GM12878 (cell line): ENCODE results near the gene OR2C1. TPM values are rescaled to one million over a fixed set of nuclear protein-coding genes. Genes with fewer than 3 reads are reported as not detected.

Experiments
- ATAC-seq: fragments of 200-7000 bp; cut with Tn5 transposase; 3 replicates; pipeline ENCODE4 v1.9.1; 2020; ENCODE audit warnings: mild to moderate bottlenecking, moderate library complexity
- BruUV-seq: library from RNA; stranded (reverse); fragments of 400-500 nt; replicated peaks from 2 replicates; lab custom pipeline; 2021; lab: Mats Ljungman, UMichigan
- CTCF ChIA-PET: fragments of 300-600 bp; sonication (Branson Sonifier 250); formaldehyde crosslinking; extraction: SDS; loops from one replicate; lab custom pipeline; 2021; ENCODE audit warnings: inconsistent platforms; lab: Yijun Ruan, JAX
- POLR2A ChIA-PET: fragments of 350-600 bp; formaldehyde crosslinking; extraction: SDS; loops from one replicate; lab custom pipeline; 2021; ENCODE audit warnings: inconsistent platforms; lab: Charles Lee
- RAD21 ChIA-PET: fragments of 300-600 bp; sonication (Branson Sonifier 250); formaldehyde crosslinking; loops from one replicate; lab custom pipeline; 2023; ENCODE audit warnings: antibody characterized with exemption; ENCODE audit not compliant: unreplicated experiment; lab: Charles Lee
- SMC1A ChIA-PET: fragments of 300-600 bp; sonication (Branson Sonifier 250); formaldehyde crosslinking; loops from one replicate; lab custom pipeline; 2023; ENCODE audit not compliant: unreplicated experiment, uncharacterized antibody; lab: Charles Lee
- DNase-seq: peaks from one replicate; pipeline ENCODE4 v3.0.0-alpha.2; 2011; ENCODE audit warnings: low read depth, low spot score
- FAIRE-seq: peaks from 3 replicates; lab custom pipeline; 2011; peaks lifted over from hg19 to GRCh38; lab: Jason Lieb, UNC
- H2AFZ ChIP-seq: 2 replicates; pipeline ENCODE4 v1.6.0; 2011; ENCODE audit warnings: low read depth, low read length, control low read depth; ENCODE audit not compliant: control insufficient read depth
- H3K27ac ChIP-seq: 2 replicates; pipeline ENCODE4 v1.5.1; 2011; ENCODE audit warnings: control low read depth; ENCODE audit not compliant: control insufficient read depth, insufficient read depth
- H3K27me3 ChIP-seq, 2 experiments: replicated peaks in 1 of 2; 2 replicates each; pipeline versions ENCODE4 v1.6.0 to v1.6.1; 2011; ENCODE audit warnings: low read length in 1 of 2; ENCODE audit not compliant: control insufficient read depth in 2 of 2, insufficient read depth in 2 of 2
- H3K36me3 ChIP-seq, 2 experiments: 2 replicates each; pipeline ENCODE4 v1.5.1; 2011; ENCODE audit warnings: low read length in 1 of 2; ENCODE audit not compliant: control insufficient read depth in 2 of 2, insufficient read depth in 2 of 2
- H3K4me1 ChIP-seq: 2 replicates; pipeline ENCODE4 v1.6.1; 2011; ENCODE audit warnings: mild to moderate bottlenecking, low read length, moderate library complexity, mixed read lengths; ENCODE audit not compliant: control insufficient read depth, insufficient read depth
- H3K4me2 ChIP-seq: 2 replicates; pipeline ENCODE4 v1.6.0; 2011; ENCODE audit warnings: control low read depth; ENCODE audit not compliant: control insufficient read depth, insufficient read depth
- H3K4me3 ChIP-seq: fragments of 200-600 bp; sonication (generic); 2 replicates; pipeline ENCODE4 v1.5.1; 2016
- H3K79me2 ChIP-seq: 2 replicates; pipeline ENCODE4 v1.6.0; 2011; ENCODE audit warnings: low read length; ENCODE audit not compliant: control insufficient read depth, insufficient read depth
- H3K9ac ChIP-seq: 2 replicates; pipeline ENCODE4 v1.8.0; 2011; ENCODE audit warnings: low read length, control low read depth, mixed read lengths; ENCODE audit not compliant: control insufficient read depth, insufficient read depth
- H3K9me3 ChIP-seq: replicated peaks from 3 replicates; pipeline ENCODE4 v1.5.1; 2011; ENCODE audit warnings: mild to moderate bottlenecking, low read length; ENCODE audit not compliant: control insufficient read depth, insufficient read depth
- H4K20me1 ChIP-seq: 2 replicates; pipeline ENCODE4 v1.6.0; 2011; ENCODE audit not compliant: control insufficient read depth, insufficient read depth
- ATF7 ChIP-seq: fragments of 450-650 bp; IDR thresholded peaks from 2 replicates; pipeline ENCODE4 v1.6.1; 2016; ENCODE audit warnings: low read depth, mild to moderate bottlenecking
- CBX5 ChIP-seq: sonication (generic); IDR thresholded peaks from 2 replicates; pipeline ENCODE4 v1.6.1; 2016; ENCODE audit warnings: low read depth, moderate library complexity, mild to moderate bottlenecking, inconsistent platforms
- NR2F1 ChIP-seq: fragments of 450-650 bp; conservative IDR thresholded peaks from 2 replicates; pipeline ENCODE4 v1.6.1; 2017; ENCODE audit warnings: mild to moderate bottlenecking
- PAX5 ChIP-seq: IDR thresholded peaks from 2 replicates; pipeline ENCODE4 v1.6.1; 2011; ENCODE audit warnings: low read depth, low read length, borderline replicate concordance
- POLR2AphosphoS5 ChIP-seq: IDR thresholded peaks from 2 replicates; pipeline ENCODE4 v1.6.1; 2011; ENCODE audit warnings: mild to moderate bottlenecking, low read length, inconsistent platforms
- RBBP5 ChIP-seq: fragments of 200-600 bp; sonication (generic); conservative IDR thresholded peaks from 2 replicates; pipeline ENCODE4 v1.6.1; 2016
- RUNX3 ChIP-seq: IDR thresholded peaks from 2 replicates; pipeline ENCODE4 v1.6.1; 2012; ENCODE audit warnings: low read length, inconsistent platforms
- SMAD1 ChIP-seq: fragments of 450-650 bp; IDR thresholded peaks from 2 replicates; pipeline ENCODE4 v1.6.1; 2018; ENCODE audit warnings: mild to moderate bottlenecking, low read depth; ENCODE audit not compliant: partially characterized antibody
- SMARCA5 ChIP-seq: fragments of 450-650 bp; IDR thresholded peaks from 2 replicates; pipeline ENCODE4 v1.6.1; 2017; ENCODE audit warnings: mild to moderate bottlenecking
- SPI1 ChIP-seq: IDR thresholded peaks from 2 replicates; pipeline ENCODE4 v1.6.1; 2011; ENCODE audit warnings: low read depth, mild to moderate bottlenecking, low read length, moderate library complexity, borderline replicate concordance; ENCODE audit not compliant: insufficient read depth
- STAT1 ChIP-seq: fragments of 450-650 bp; conservative IDR thresholded peaks from 2 replicates; pipeline ENCODE4 v1.6.1; 2014; ENCODE audit warnings: antibody characterized with exemption, mild to moderate bottlenecking
- TAF1 ChIP-seq: IDR thresholded peaks from 2 replicates; pipeline ENCODE4 v1.6.1; 2011; ENCODE audit warnings: mild to moderate bottlenecking, low read depth, low read length, borderline replicate concordance
- YY1 ChIP-seq: IDR thresholded peaks from 2 replicates; pipeline ENCODE4 v1.6.1; 2011; ENCODE audit warnings: low read depth, mild to moderate bottlenecking, low read length
- ZNF622 ChIP-seq: fragments of 450-650 bp; IDR thresholded peaks from 2 replicates; pipeline ENCODE4 v1.6.1; 2017; ENCODE audit warnings: mild to moderate bottlenecking, inconsistent platforms
- WGBS: methylation state at CpG from one replicate; pipeline ENCODE4 v1.1.6; 2016; ENCODE audit warnings: low lambda C conversion rate; ENCODE audit not compliant: insufficient replicate concordance, insufficient coverage; ENCODE audit errors: missing lambda C conversion rate; 5-methylcytosine and 5-hydroxymethylcytosine counted together
- in situ Hi-C: fragments of 300-500 bp; cut with MboI; formaldehyde crosslinking; loops from 9 replicates; pipeline ENCODE4 v1.14.3; 2018; ENCODE audit warnings: mixed read lengths
- intact Hi-C: fragments of 100-400 bp; cut with micrococcal nuclease; formaldehyde crosslinking; loops from one replicate; pipeline ENCODE4 v1.14.2; 2022; ENCODE audit not compliant: unreplicated experiment
- polyA plus RNA-seq, 11 experiments: library from polyadenylated mRNA; depleted of rRNA in 4 of 11; unstranded in 6 of 11; stranded (reverse) in 5 of 11; fragments of >200 nt; fragmentation: Nextera tagmentation in 4 of 11; fragmentation: Illumina TruSeq in 1 of 11; extraction: Ambion mirVana in 4 of 11; extraction: Trizol in 1 of 11; gene quantifications; 1 replicate in 1 of 11; 2 replicates in 10 of 11; pipeline versions ENCODE4 v1.2.1 to v1.2.3, GENCODE V29; 2011 to 2016; ENCODE audit warnings: inconsistent platforms in 2 of 11, missing spikeins in 2 of 11, low read depth in 1 of 11
- total RNA-seq, 4 experiments: library from RNA; depleted of rRNA in 3 of 4; stranded (reverse); fragments of >200 nt in 3 of 4; fragmentation: Illumina TruSeq in 1 of 4; extraction: Trizol in 1 of 4; gene quantifications; 2 replicates each; pipeline versions ENCODE4 v1.2.1 to v1.2.3, GENCODE V29; 2013 to 2021
- TF ChIP-seq, protein P1 (sequence below): fragments of 450-650 bp; IDR thresholded peaks from 2 replicates; pipeline ENCODE4 v1.6.1; 2018; ENCODE audit warnings: mild to moderate bottlenecking, low read depth, moderate library complexity; ENCODE audit not compliant: partially characterized antibody

Gene OR2C1
- total and polyA plus RNA-seq, 10 of the 15 experiments (the other 5 are each of a cell fraction or from before 2014, with no cell fraction given): 0.05 to 0.21 (median 0.14) TPM; not detected in 5

DNA sequence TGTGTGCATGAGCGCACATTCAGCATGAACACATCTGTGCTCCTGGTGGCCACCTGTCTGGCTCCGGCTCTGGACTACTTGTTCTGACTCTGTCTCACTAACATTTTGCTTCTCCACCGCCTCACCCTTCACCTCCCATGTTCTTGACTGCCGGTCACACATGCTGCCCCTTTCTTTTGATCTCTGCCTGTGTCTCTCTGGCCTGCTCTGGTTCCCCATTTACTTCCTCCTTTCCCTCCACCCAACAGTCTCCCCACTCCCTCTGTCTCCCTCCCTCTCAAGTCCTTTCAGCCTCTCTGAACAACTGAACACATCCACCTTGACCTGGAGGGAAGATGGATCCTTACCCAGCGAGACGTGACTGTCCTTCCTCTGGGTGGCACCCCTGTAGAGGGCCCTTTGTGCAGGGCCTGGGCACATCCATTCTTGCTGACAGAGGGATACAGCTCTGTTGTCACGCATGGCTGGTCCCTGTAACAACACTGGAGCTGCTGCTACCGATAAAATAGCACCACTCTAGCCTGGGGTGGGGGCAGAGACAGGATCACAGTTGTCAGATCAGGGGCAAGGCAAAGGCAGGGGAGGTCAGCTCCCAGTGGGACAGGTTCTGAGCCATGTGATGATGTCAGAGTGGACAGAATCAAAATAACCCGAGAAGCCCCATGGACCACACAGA is 34.1 kb downstream of the OR2C1 start:
- Histone ChIP-seq H3K27ac (no peak overlapping the region), H2AFZ (no peak overlapping the region), H3K36me3 (peaks cover 8 to 15% of the 10 kb centered on the region in 2 experiments), H3K9me3 (peaks cover 31% of the 10 kb centered on the region; the same call in 2 of the 3 replicates), H3K4me1 (no peaks in the 10 kb centered on the region), H3K4me3 (no peak overlapping the region), H3K79me2 (no peaks in the 10 kb centered on the region), H3K27me3 (no peaks in the 10 kb centered on the region), H4K20me1 (no peaks in the 10 kb centered on the region), H3K4me2 (no peak overlapping the region), H3K9ac (no peak overlapping the region)
- in situ Hi-C loops (no loop called here), intact Hi-C loops (no loop called here)
- DNase-seq: no peak
- ChIA-PET CTCF (no interaction called here), SMC1A (no interaction called here), RAD21 (no interaction called here), POLR2A (interaction anchor here (1.2 kb wide), 1 partner anchor 12 kb away, joined by 3 read pairs; the partner anchor contains the start of gene ZNF174)
- TF ChIP-seq ZNF622 (no peak), PAX5 (peak; percentile 84; the same call in 1 of the 2 replicates), POLR2AphosphoS5 (no peak)
- WGBS: 79% methylated on average over 9 of the region's 9 CpGs
- no peak for FAIRE-seq
- no peak for ATAC-seq
- no TSS peak for BruUV-seq

DNA sequence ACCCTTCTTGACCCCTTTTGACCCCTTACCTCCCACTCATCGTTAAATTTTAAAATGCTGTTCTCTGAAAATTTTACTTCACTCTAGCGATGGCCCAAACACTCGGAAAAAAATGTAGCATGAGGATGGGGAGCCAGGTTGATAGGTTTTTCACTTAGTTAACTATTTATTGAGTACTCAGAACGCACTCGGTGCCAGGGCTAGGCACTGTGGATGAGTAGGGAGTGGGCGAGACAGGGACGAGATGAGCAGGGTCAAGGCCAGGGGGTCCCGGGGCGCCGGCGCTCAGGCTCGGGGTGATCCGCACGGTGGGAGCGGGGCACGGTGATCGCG is 44.7 kb downstream of the OR2C1 start:
- BruUV-seq: TSS peak; percentile 77
- H3K9ac ChIP-seq: peak overlapping the region; percentile 77
- H4K20me1 ChIP-seq: no peaks in the 10 kb centered on the region
- peaks cover 4% of the 10 kb centered on the region; the same call in 1 of the 2 replicates for H3K4me1 ChIP-seq
- FAIRE-seq (no peak), ATAC-seq (no peak), DNase-seq (no peak)
- intact Hi-C loops (loop anchor here (10.0 kb wide), 2 partner anchors 104 to 116 kb away; partner anchors contain the start of genes CLUAP1 and ZNF263), in situ Hi-C loops (no loop called here)
- 1% methylated on average over 18 of the region's 18 CpGs for WGBS
- CTCF ChIA-PET: interaction anchor here (0.5 to 2.0 kb wide), 6 partner anchors 17 to 249 kb away, joined by 3 to 4 read pairs (median 4); partner anchors contain the start of genes NAA60 and ZNF263
- H3K9me3 ChIP-seq: peaks cover 23% of the 10 kb centered on the region
- RAD21 ChIA-PET: interaction anchor here (0.7 to 1.9 kb wide), 4 partner anchors 43 to 118 kb away, joined by 4 to 6 read pairs (median 4); partner anchors contain the start of genes NAA60, ZNF263 and ZNF597
- peak overlapping the region; percentile 80 for H3K4me2 ChIP-seq
- peak overlapping the region; percentile 67 for H2AFZ ChIP-seq
- SMC1A ChIA-PET: interaction anchor here (0.8 to 2.6 kb wide), 7 partner anchors 9 to 136 kb away, joined by 3 to 11 read pairs (median 3); partner anchors contain the start of genes NAA60 and ZNF597
- POLR2A ChIA-PET: interaction anchor here (0.6 to 2.0 kb wide), 8 partner anchors 8 to 136 kb away, joined by 3 to 9 read pairs (median 3); partner anchors contain the start of genes NAA60 and ZNF597
- peak overlapping the region; percentile 93 for H3K4me3 ChIP-seq
- peak overlapping the region; percentile 71 for H3K27ac ChIP-seq
- peaks cover 0 to 18% of the 10 kb centered on the region in 2 experiments; a peak in 2 of 4 replicates for H3K36me3 ChIP-seq
- peaks cover 13% of the 10 kb centered on the region for H3K79me2 ChIP-seq
- H3K27me3 ChIP-seq: no peaks in the 10 kb centered on the region
- TF ChIP-seq, protein P1, sequence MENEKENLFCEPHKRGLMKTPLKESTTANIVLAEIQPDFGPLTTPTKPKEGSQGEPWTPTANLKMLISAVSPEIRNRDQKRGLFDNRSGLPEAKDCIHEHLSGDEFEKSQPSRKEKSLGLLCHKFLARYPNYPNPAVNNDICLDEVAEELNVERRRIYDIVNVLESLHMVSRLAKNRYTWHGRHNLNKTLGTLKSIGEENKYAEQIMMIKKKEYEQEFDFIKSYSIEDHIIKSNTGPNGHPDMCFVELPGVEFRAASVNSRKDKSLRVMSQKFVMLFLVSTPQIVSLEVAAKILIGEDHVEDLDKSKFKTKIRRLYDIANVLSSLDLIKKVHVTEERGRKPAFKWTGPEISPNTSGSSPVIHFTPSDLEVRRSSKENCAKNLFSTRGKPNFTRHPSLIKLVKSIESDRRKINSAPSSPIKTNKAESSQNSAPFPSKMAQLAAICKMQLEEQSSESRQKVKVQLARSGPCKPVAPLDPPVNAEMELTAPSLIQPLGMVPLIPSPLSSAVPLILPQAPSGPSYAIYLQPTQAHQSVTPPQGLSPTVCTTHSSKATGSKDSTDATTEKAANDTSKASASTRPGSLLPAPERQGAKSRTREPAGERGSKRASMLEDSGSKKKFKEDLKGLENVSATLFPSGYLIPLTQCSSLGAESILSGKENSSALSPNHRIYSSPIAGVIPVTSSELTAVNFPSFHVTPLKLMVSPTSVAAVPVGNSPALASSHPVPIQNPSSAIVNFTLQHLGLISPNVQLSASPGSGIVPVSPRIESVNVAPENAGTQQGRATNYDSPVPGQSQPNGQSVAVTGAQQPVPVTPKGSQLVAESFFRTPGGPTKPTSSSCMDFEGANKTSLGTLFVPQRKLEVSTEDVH: no peak
- no peak for TF ChIP-seq STAT1
- TF ChIP-seq RUNX3: 0 out of 2 replicates have a peak, but pooled peaks have one; percentile 2
- no peak for TF ChIP-seq ATF7
- no peak for TF ChIP-seq SMAD1
- no peak for TF ChIP-seq YY1
- peak; percentile 66 for TF ChIP-seq NR2F1
- TF ChIP-seq TAF1: no peak
- 0 out of 2 replicates have a peak, but pooled peaks have one; percentile 3 for TF ChIP-seq SMARCA5
- TF ChIP-seq CBX5: no peak
- TF ChIP-seq RBBP5: no peak
- TF ChIP-seq SPI1: no peak
